Stimulated activated CD4-positive, alpha-beta T cell treated with anti-CD3 and anti-CD28 coated beads, Interleukin-2, amount 100 ng/mL, for 48 hours (primary cell): ENCODE results near the gene EPS8L2.

ENCODE experiments used
- DNase-seq, 2 donors: peaks; one replicate each; pipeline ENCODE4 v3.0.0-alpha.2; 2020

The EPS8L2 gene

DNA sequence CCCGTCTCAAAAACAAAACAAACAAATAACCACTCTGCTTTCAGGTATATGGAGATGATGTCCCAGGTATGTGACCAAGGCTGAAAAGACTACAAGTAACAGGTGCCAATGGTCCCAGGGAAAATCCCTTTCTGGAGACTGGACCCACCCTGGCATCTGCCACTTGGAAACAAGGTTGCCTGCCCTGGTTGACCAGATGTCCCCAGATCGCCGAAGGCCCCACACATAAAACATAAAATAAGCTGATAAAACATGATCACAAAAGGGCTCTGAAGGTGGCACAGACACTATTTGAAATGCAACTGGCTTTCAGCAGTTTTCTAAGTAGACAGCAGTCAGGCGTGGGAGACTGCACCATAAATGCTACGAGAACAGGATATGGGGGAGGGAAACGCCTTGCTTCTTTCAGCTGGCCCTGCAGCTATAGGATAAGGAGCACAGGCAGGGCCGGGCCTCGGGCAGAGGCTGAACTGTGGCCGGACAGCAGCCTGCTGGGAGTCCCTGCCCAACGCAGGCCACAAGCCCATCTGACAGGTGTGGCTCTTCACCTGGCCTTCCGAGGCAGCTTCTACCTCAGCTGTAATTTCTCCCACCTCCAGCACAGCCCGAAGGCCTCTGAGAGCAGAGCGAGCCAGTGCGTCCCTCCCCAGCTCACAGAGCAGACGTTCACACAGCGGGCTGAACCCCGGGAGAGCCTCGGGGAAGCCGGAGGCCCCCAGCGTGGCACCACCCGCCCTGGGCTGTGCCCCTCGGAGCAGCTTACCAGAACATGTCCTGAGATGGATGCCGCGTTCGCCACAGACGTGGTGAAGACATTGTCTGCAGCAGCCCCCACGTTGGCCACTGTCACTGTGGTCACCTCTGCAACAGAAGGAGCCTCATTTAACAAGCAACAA lies 15.0 kb upstream of the EPS8L2 start:
- DNase-seq, result no peak

GRCh38 chr11:691710-692590 lies 14.1 kb upstream of the EPS8L2 start:
- DNase-seq, result no peak

DNA sequence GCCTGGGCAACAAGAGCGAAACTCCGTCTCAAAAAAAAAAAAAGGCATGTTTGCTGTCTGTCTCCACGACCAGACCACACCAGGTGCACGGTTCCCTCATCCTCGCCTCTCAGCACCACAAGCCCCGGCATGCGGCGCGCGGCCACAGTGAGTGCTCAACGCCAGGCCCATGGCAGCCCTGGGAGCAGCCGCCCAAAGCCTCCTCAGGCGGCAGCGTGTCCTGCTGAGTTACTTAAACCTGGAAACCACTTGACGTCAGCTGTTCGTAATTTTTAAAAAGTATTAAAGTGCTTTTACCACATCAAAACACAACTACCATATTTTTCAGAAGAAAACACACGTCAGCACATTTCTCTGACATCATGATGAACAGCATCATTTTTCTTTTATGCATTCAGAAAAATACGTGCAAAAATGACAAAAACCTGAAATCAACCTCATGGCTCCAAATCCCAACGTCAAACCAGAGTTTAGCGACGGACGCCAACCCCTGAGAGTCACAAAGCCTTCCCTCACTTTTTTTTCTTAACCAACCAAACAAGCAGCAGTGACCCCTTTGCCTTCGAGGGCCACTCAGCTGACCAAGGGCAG lies 13.1 kb upstream of the EPS8L2 start:
- DNase-seq, result no peak

GRCh38 chr11:693415-693831 lies 12.6 kb upstream of the EPS8L2 start:
- DNase-seq, result no peak

- DNase-seq, result no peak
Measured at GRCh38 chr11:693887-694562, 12.0 kb upstream of the EPS8L2 start.

DNA sequence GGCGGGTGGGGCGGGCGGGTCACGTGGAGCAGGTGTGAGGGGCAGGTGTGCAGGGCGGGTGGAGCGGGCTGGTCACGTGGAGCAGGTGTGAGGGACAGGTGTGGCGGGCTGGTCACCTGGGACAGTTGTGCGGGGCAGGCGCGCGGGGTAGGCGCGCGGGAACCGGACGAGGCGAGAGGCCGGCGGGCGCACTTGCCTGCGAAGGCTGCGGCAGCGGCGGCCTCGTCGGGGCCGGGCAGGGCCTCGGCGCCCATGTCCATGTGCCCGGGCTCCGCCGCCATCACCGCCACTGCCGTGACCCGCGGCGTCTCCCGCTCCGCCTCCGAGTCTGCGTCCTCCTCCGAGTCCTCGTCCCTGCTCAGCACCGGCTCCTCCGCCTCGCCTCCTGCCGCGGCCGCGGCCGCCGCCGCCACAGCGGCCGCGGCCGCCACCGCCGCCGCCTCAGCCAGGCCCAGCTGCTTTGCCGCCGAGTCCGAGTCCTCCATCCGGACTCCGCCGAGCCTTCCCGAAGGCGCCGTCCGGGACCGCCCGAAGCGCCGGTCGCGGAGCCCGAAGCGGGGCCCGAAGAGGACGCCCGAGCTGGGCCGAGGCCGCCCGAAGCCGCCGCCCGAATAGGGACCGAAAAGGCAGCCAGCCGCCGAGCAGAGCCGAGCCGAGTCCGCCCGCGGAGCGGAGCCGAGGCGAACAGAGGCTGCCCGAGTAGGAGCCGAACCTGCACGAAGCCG lies 11.3 kb upstream of the EPS8L2 start, which contains the start of gene DEAF1:
DEAF1 (minus strand) TSS at position 660 of the 725 bp plus-strand sequence; CDS start at position 485, 175 bp downstream.
- peak; percentile 99 for DNase-seq

DNA sequence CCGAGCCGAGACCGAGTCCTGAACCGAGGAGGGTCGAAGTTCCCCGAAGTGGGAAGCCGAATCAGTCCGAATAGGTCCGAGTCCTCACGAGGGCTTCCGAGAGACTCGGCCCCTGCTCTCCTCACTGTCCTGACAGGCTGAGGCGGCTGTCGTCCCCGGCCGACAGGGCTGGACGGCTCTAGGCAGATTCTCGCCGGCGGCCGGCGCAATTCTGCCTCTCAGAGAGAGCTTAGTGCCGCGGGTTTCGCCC lies 10.8 kb upstream of the EPS8L2 start:
- no peak for DNase-seq

DNA sequence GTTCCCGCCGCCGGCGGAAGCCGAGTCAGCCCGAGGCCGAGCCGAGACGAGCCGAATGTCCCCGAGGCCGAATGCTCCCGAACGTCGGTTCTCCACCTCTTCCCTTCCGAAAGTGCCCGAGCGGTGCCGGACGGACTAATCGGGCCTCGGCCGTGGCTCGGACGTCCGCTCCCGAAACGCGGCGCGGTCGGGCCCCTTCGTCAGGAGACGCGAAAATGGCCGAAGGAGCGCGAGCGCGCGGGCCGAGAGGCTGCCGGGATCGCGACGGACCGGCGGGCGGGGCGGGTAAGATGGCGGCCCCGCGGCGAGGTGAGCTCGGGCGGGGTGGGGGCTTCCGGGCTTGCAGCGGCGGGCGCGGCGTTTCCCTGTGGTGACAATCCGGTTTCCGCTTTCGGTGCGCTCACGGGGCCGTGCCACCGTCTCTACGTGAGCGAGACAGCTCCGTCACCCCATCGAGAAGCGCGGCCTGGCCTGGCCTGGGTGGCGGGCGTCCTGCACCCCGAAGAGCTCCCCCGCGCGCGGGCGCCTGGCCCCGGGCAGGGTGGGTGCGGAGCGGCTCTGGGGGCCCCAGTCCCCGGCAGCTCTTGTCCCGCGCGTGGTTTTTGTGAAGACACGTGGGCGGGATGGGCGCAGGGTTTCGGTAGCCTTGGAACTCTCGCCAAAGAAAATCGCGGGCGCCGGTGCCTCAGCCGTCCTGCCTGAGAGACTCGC lies 10.3 kb upstream of the EPS8L2 start, which contains the start of gene TMEM80:
TMEM80 (plus strand) TSS at position 279 of the 711 bp plus-strand sequence; CDS start at position 291, 12 bp downstream.
- DNase-seq, result peak; percentile 98

DNA sequence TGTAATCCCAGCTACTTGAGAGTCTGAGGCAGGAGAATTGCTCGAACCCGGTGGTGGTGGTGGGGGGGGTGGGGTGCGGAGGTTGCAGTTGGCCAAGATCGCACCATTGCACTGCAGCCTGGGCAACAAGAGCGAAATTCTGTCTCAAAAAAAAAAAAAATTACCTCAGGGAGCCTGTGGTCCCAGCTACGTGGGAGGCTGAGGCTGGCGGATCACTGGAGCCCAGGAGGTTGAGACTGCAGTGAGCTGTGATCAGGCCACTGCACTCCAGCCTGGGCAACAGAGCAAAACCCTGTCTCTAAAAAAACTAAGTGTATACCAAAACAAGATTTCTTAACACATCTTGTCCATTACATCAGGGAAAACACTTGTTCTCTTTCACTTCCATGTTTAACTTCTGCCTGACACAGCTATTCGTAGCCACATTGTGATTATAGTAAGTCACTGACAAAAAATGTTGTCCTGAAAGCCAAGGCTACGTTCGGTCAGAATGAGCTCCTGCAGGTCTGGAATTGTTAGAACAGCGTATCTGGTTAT lies 9.0 kb upstream of the EPS8L2 start:
- no peak for DNase-seq

DNA sequence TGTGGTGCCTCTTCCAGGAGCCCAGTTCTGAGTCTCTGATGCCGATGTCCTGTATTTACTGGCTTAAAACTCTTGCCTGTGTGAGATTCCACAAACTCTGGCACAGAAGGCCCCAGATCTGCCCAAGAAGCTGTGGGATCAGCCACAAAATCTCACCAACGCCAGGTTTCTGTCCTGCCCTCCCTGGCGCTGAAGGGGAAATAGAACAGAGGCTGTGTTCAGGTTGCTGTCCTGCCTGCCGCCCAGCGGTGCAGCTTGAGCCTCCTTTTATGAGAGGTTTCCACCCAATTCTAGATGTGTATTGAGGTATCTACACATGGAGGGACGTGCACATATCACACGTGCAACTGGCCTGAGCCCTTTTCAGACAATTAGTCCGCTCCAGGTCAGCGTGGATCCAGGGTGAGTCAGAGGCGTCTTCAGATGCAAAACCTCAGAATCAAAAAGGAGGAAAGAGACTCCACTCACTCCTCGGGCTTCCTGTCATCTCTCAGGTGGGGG lies 8.2 kb upstream of the EPS8L2 start:
- DNase-seq, result no peak

- DNase-seq, result no peak
Measured at GRCh38 chr11:698493-699115, 7.4 kb upstream of the EPS8L2 start.

GRCh38 chr11:699116-699508 lies 6.9 kb upstream of the EPS8L2 start:
- no peak for DNase-seq

- no peak for DNase-seq
Measured at GRCh38 chr11:699753-700152, 6.3 kb upstream of the EPS8L2 start.

- no peak for DNase-seq
Measured at GRCh38 chr11:701741-702461, 4.1 kb upstream of the EPS8L2 start.

- DNase-seq, result no peak
Measured at GRCh38 chr11:702462-703461, 3.3 kb upstream of the EPS8L2 start.

DNA sequence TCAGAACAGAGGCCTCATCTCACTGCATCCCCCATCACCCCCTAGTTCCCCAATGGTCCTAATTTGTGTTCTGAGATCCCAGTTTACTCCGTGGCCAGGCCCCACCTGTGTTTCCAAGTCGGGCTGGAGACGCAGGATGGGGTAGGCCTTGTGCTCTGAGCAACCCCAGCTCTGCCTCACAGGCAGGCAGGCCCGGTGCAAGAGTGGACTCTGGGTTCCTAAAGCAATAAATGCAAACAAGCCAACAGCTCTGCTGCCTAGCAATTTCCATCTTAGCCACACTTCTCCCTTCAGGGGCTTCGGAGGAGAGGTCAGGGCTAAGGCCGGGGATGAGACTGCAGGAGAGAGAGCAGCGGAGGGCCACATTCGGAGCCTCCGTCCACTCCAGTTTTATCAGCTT lies 2.5 kb upstream of the EPS8L2 start:
- no peak for DNase-seq

GRCh38 chr11:704228-704674 lies 1.8 kb upstream of the EPS8L2 start:
- DNase-seq, result no peak
